ENCODE data around the gene TRAF3IP1.

DNA sequence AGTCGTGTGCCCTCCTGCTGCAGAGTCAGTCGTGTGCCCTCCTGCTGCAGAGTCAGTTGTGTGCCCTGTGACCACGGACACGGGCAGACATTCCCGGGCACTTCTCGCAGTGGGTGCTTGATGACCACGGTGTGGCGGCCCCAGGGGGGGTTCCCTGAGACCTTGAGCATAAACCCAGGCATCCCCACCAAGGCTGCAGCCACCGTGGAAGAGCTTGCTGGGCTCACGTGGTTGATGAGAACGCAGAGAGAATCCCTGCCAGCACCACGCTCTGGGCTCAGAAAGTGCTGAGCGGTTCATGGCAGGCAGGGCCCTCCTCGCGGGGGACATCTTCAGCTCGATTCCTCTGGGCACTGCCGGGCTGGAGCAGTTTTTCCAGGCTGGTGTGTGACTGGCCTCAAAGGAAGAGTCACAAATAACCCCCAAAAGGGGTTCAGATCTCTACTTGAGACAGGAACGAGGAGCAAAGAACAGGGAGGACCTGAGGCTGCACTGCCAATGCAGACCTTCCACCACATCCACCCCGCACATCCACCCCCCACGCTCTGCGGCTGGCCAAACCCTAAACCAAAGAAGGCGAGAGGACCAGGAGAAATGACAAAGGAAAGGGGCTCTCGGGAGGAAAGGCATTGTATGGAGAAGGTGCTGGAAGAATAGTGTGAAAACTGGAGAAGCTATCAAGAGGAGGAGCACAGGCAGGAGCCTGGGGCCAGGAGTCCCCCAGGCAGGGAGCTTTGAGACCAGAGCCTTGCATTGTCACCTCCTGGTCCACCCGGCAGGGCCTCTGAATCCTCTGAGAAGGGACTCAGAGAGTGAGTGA lies 23.5 kb upstream of the TRAF3IP1 start:
- TF ChIP-seq, protein P1, sequence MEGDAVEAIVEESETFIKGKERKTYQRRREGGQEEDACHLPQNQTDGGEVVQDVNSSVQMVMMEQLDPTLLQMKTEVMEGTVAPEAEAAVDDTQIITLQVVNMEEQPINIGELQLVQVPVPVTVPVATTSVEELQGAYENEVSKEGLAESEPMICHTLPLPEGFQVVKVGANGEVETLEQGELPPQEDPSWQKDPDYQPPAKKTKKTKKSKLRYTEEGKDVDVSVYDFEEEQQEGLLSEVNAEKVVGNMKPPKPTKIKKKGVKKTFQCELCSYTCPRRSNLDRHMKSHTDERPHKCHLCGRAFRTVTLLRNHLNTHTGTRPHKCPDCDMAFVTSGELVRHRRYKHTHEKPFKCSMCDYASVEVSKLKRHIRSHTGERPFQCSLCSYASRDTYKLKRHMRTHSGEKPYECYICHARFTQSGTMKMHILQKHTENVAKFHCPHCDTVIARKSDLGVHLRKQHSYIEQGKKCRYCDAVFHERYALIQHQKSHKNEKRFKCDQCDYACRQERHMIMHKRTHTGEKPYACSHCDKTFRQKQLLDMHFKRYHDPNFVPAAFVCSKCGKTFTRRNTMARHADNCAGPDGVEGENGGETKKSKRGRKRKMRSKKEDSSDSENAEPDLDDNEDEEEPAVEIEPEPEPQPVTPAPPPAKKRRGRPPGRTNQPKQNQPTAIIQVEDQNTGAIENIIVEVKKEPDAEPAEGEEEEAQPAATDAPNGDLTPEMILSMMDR (IDR thresholded peaks at IDR 0.05): no peak
- no peak for TF ChIP-seq EP300 (IDR thresholded peaks at IDR 0.05)
